DOHH2 (cell line): ENCODE measurements around the gene STAP2.

Experiments used
- H3F3A ChIP-seq: fragments of 200-600 bp; sonication (generic), shearing (Covaris generic); 2 replicates; pipeline ENCODE4 v1.6.0; 2016; ENCODE audit warnings: antibody characterized with exemption, mild to moderate bottlenecking; ENCODE audit not compliant: control insufficient read depth, insufficient read depth
- H3K27ac ChIP-seq: fragments of 200-600 bp; sonication (generic); 2 replicates; pipeline ENCODE4 v1.5.1; 2014; ENCODE audit warnings: low read depth, mild to moderate bottlenecking, low read length, moderate library complexity
- H3K27me3 ChIP-seq: fragments of 200-600 bp; sonication (generic); 2 replicates; pipeline ENCODE4 v1.6.1; 2014; ENCODE audit warnings: mild to moderate bottlenecking, low read length, mixed read lengths; ENCODE audit not compliant: control insufficient read depth
- H3K36me3 ChIP-seq: fragments of 200-600 bp; sonication (generic); 2 replicates; pipeline ENCODE4 v1.6.1; 2014; ENCODE audit warnings: mild to moderate bottlenecking, low read length, moderate library complexity, mixed read lengths; ENCODE audit not compliant: control insufficient read depth
- H3K4me1 ChIP-seq: fragments of 200-600 bp; sonication (generic); 2 replicates; pipeline ENCODE4 v1.6.1; 2014; ENCODE audit warnings: mild to moderate bottlenecking, low read length, mixed read lengths; ENCODE audit not compliant: control insufficient read depth
- H3K4me2 ChIP-seq: fragments of 200-600 bp; sonication (generic); 2 replicates; pipeline ENCODE4 v1.6.0; 2014; ENCODE audit warnings: mild to moderate bottlenecking, low read length, moderate library complexity
- H3K4me3 ChIP-seq: fragments of 200-600 bp; sonication (generic); 2 replicates; pipeline ENCODE4 v1.5.1; 2014; ENCODE audit warnings: mild to moderate bottlenecking, low read length, mixed read lengths
- H3K79me2 ChIP-seq: fragments of 200-600 bp; sonication (generic); 2 replicates; pipeline ENCODE4 v1.6.1; 2014; ENCODE audit warnings: mild to moderate bottlenecking, low read length, mixed read lengths; ENCODE audit not compliant: control insufficient read depth
- H3K9me2 ChIP-seq: fragments of 200-600 bp; sonication (generic); replicated peaks from 2 replicates; pipeline ENCODE4 v1.6.1; 2014; ENCODE audit warnings: mild to moderate bottlenecking, low read length, mixed read lengths; ENCODE audit not compliant: control insufficient read depth
- H3K9me3 ChIP-seq: fragments of 200-600 bp; sonication (generic); 2 replicates; pipeline ENCODE4 v1.6.1; 2014; ENCODE audit warnings: antibody characterized with exemption, low read length, mixed read lengths; ENCODE audit not compliant: control insufficient read depth, insufficient read depth
- H4K20me1 ChIP-seq: fragments of 200-600 bp; sonication (generic); 2 replicates; pipeline ENCODE4 v1.6.0; 2014; ENCODE audit warnings: low read depth, mild to moderate bottlenecking, antibody characterized with exemption, low read length, moderate library complexity; ENCODE audit not compliant: control insufficient read depth, insufficient read depth
- EZH2phosphoT487 ChIP-seq: fragments of 200-600 bp; sonication (generic); IDR thresholded peaks from 2 replicates; pipeline ENCODE4 v1.6.1; 2017; ENCODE audit warnings: borderline replicate concordance, mild to moderate bottlenecking, antibody characterized with exemption, low read length, moderate library complexity, mixed read lengths
- TF ChIP-seq, protein P1 (sequence below): fragments of 200-600 bp; sonication (generic); IDR thresholded peaks from one replicate; pipeline ENCODE4 v1.5.1; 2014; ENCODE audit warnings: antibody characterized with exemption, mild to moderate bottlenecking, low read depth, low read length; ENCODE audit not compliant: poor library complexity, severe bottlenecking

The STAP2 gene

DNA sequence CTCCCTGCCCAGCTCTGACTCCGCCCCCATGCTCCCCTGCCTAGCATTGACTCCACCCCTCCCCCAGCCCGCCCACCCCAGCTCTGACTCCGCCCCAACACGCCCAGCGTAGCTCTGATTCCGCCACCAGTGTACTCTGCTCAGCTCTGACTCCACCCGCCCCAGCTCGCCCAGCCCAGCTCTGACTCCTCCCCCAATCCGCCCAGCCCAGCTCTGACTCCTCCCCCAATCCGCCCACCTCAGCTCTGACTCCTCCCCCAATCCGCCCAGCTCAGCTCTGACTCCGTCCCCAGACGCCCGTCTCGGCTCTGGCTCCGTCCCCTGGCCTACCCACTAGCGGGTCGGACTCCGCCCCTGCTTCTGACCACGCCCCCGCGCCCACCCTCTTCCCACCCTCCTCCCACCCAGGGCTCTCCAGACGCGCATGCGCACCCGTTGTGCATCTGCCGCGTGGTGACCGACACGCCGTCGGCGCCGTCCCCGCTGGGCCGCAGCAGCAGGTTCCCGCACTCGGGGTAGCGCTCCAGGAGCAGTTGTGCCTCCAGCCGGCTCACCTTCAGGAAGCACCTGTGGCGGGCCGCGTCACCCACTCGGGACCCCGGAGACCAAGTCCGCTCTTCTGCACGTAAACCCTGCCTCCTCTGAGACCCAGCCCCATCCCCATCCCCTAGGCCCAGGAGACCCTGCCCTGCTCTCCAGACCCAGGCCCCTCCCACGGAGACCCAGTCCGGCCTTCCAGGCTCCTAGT lies 10.2 kb downstream of the STAP2 start:
- H3K4me2 ChIP-seq, result no peak overlapping the region
- no peaks in the 10 kb centered on the region for H3K9me2 ChIP-seq
- H3K4me1 ChIP-seq, result no peaks in the 10 kb centered on the region
- no peaks in the 10 kb centered on the region for H3K79me2 ChIP-seq
- no peaks in the 10 kb centered on the region for H3K27me3 ChIP-seq
- H3K9me3 ChIP-seq, result no peaks in the 10 kb centered on the region
- H3K4me3 ChIP-seq, result no peak overlapping the region
- H3K27ac ChIP-seq, result no peak overlapping the region
- no peaks in the 10 kb centered on the region for H3F3A ChIP-seq
- TF ChIP-seq, protein P1, sequence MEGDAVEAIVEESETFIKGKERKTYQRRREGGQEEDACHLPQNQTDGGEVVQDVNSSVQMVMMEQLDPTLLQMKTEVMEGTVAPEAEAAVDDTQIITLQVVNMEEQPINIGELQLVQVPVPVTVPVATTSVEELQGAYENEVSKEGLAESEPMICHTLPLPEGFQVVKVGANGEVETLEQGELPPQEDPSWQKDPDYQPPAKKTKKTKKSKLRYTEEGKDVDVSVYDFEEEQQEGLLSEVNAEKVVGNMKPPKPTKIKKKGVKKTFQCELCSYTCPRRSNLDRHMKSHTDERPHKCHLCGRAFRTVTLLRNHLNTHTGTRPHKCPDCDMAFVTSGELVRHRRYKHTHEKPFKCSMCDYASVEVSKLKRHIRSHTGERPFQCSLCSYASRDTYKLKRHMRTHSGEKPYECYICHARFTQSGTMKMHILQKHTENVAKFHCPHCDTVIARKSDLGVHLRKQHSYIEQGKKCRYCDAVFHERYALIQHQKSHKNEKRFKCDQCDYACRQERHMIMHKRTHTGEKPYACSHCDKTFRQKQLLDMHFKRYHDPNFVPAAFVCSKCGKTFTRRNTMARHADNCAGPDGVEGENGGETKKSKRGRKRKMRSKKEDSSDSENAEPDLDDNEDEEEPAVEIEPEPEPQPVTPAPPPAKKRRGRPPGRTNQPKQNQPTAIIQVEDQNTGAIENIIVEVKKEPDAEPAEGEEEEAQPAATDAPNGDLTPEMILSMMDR, result no peak
- TF ChIP-seq EZH2phosphoT487, result no peak
- no peaks in the 10 kb centered on the region for H3K36me3 ChIP-seq
- no peaks in the 10 kb centered on the region for H4K20me1 ChIP-seq

DNA sequence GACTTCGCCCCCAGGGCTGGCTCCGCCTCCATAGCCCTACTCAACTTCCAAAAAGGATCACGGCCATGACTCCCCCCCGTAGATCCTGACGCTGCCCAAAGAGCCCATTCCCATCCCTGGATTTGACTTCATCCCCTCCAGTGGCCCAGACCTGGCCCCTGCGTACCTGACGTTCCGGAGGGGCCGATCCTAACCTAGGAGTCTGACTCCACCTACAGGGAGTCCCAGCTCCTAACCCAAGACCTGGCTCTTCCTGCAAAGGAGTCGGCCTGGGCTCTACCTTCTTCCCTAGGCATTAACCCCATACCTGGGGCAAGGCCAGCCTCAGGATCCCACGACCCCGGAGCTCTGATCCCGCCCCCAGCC lies 10.8 kb downstream of the STAP2 start:
- no peaks in the 10 kb centered on the region for H3K36me3 ChIP-seq
- H3K4me1 ChIP-seq, result no peaks in the 10 kb centered on the region
- H4K20me1 ChIP-seq, result no peaks in the 10 kb centered on the region
- no peaks in the 10 kb centered on the region for H3K27me3 ChIP-seq
- H3K4me3 ChIP-seq, result no peak overlapping the region
- no peaks in the 10 kb centered on the region for H3K79me2 ChIP-seq
- no peak overlapping the region for H3K27ac ChIP-seq
- TF ChIP-seq EZH2phosphoT487, result no peak
- TF ChIP-seq, protein P1, result no peak
- no peaks in the 10 kb centered on the region for H3K9me2 ChIP-seq
- H3K4me2 ChIP-seq, result no peak overlapping the region
- H3F3A ChIP-seq, result no peaks in the 10 kb centered on the region
- no peaks in the 10 kb centered on the region for H3K9me3 ChIP-seq

DNA sequence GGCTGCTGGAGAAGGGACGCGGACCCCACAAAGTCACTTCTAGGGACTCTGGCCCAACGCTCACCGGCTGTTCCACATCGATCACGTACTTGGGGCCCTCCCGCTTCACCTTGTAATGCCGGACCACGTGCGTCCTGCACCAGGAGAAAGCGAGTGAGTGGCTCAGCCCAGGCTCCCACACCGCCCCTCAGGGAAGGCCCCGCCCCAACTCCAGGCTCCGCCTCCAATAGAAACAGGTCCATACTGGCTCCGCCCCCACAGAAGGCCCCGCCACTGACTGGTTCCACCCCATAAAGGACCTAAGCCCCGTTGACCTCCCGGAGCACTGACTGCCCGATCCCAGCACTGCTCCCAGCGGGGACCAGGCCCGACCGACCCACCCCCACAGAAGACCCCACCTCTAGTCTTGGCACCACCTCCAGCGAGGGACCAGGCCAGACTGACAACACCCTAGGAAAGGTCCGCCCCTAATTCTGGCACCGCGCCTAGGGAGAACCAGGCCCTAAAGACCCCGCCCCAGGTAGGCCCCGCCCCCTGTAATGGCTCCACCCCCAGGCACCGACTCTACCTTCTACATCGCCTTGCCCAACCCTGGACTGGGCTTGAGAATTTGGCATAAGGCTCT lies 11.3 kb downstream of the STAP2 start:
- no peaks in the 10 kb centered on the region for H3K9me2 ChIP-seq
- H3K9me3 ChIP-seq, result no peaks in the 10 kb centered on the region
- H4K20me1 ChIP-seq, result no peaks in the 10 kb centered on the region
- no peaks in the 10 kb centered on the region for H3K4me1 ChIP-seq
- H3F3A ChIP-seq, result no peaks in the 10 kb centered on the region
- no peak for TF ChIP-seq EZH2phosphoT487
- TF ChIP-seq, protein P1, result no peak
- H3K4me2 ChIP-seq, result no peak overlapping the region
- H3K79me2 ChIP-seq, result no peaks in the 10 kb centered on the region
- H3K27me3 ChIP-seq, result no peaks in the 10 kb centered on the region
- H3K4me3 ChIP-seq, result no peak overlapping the region
- no peaks in the 10 kb centered on the region for H3K36me3 ChIP-seq
- no peak overlapping the region for H3K27ac ChIP-seq
